HUDEP-2 (cell line): ENCODE data around the gene USP17L15.
"Not testable (repeated sequence)": the region's sequence is repeated elsewhere in the genome, so short reads cannot be mapped to it uniquely, and the experiment has no call there.

Source experiments
- DNase-seq, 76 experiments: peaks; one replicate each; lab custom pipeline; 2025; ENCODE audit not compliant: unreplicated experiment in 76 of 76; lab: John Stamatoyannopoulos, UW

The USP17L15 gene, protein sequence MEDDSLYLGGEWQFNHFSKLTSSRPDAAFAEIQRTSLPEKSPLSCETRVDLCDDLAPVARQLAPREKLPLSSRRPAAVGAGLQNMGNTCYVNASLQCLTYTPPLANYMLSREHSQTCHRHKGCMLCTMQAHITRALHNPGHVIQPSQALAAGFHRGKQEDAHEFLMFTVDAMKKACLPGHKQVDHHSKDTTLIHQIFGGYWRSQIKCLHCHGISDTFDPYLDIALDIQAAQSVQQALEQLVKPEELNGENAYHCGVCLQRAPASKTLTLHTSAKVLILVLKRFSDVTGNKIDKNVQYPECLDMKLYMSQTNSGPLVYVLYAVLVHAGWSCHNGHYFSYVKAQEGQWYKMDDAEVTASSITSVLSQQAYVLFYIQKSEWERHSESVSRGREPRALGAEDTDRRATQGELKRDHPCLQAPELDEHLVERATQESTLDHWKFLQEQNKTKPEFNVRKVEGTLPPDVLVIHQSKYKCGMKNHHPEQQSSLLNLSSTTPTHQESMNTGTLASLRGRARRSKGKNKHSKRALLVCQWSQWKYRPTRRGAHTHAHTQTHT

DNA sequence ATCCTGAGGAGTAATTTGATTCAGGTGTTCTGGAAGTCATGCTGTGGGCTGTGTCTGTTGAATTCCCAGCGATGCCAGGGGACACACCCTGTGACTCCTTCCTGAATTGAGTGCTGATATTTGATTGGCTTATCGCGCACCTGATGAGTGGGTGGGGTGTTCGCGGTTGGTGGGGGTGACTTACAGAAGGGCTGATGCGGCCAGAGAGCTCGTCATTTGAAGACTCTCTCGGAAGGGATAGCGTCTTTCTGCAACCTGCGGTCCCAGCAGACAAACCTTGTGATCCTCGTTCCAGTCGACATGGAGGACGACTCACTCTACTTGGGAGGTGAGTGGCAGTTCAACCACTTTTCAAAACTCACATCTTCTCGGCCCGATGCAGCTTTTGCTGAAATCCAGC is at the start of gene USP17L15:
Gene USP17L15, plus strand, starts transcription at position 301 of the 400 bp plus-strand sequence. Its CDS starts 0 bp downstream, at position 301.
- not testable (repeated sequence) for DNase-seq

DNA sequence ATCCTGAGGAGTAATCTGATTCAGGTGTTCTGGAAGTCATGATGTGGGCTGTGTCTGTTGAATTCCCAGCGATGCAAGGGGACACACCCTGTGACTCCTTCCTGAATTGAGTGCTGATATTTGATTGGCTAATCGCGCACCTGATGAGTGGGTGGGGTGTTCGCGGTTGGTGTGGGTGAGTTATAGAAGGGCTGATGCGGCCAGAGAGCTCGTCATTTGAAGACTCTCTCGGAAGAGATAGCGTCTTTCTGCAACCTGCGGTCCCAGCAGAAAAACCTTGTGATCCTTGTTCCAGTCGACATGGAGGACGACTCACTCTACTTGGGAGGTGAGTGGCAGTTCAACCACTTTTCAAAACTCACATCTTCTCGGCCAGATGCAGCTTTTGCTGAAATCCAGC is 23.8 kb upstream of the USP17L15 start, which contains the start of gene USP17L10:
Gene USP17L10, plus strand, starts transcription at position 301 of the 400 bp plus-strand sequence. Its CDS starts 0 bp downstream, at position 301.
- not testable (repeated sequence) for DNase-seq

DNA sequence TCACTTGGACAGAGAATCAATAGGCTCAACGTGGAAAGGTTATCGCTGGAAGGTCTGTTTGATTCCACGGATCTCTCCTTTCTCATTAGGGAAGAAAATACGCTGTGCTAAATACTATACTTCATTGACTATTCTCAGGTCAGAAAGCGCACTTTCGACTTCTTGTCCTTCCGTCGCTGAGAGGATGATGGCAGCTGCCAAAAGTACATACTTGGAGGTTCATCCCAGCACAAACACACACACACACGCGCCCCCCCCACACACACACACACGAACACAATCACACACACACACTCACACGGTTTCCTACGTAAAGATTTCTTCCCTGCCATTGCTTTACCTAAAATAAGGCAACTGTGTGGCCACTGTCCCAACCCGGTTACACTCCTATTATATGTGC is 19.5 kb upstream of the USP17L15 start:
- DNase-seq = not testable (repeated sequence)

DNA sequence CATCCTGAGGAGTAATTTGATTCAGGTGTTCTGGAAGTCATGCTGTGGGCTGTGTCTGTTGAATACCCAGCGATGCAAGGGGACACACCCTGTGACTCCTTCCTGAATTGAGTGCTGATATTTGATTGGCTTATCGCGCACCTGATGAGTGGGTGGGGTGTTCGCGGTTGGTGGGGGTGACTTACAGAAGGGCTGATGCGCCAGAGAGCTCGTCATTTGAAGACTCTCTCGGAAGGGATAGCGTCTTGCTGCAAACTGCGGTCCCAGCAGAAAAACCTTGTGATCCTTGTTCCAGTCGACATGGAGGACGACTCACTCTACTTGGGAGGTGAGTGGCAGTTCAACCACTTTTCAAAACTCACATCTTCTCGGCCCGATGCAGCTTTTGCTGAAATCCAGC is 19.1 kb upstream of the USP17L15 start, which contains the start of gene USP17L11:
Gene USP17L11, plus strand, starts transcription at position 301 of the 400 bp plus-strand sequence. Its CDS starts 0 bp downstream, at position 301.
- not testable (repeated sequence) for DNase-seq

DNA sequence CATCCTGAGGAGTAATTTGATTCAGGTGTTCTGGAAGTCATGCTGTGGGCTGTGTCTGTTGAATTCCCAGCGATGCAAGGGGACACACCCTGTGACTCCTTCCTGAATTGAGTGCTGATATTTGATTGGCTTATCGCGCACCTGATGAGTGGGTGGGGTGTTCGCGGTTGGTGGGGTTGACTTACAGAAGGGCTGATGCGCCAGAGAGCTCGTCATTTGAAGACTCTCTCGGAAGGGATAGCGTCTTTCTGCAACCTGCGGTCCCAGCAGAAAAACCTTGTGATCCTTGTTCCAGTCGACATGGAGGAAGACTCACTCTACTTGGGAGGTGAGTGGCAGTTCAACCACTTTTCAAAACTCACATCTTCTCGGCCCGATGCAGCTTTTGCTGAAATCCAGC is 14.3 kb upstream of the USP17L15 start, which contains the start of gene USP17L12:
Gene USP17L12, plus strand, starts transcription at position 301 of the 400 bp plus-strand sequence. Its CDS starts 0 bp downstream, at position 301.
- not testable (repeated sequence) for DNase-seq

DNA sequence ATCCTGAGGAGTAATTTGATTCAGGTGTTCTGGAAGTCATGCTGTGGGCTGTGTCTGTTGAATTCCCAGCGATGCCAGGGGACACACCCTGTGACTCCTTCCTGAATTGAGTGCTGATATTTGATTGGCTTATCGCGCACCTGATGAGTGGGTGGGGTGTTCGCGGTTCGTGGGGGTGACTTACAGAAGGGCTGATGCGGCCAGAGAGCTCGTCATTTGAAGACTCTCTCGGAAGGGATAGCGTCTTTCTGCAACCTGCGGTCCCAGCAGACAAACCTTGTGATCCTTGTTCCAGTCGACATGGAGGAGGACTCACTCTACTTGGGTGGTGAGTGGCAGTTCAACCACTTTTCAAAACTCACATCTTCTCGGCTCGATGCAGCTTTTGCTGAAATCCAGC is 9.6 kb upstream of the USP17L15 start, which contains the start of gene USP17L13:
Gene USP17L13, plus strand, starts transcription at position 301 of the 400 bp plus-strand sequence. Its CDS starts 0 bp downstream, at position 301.
- not testable (repeated sequence) for DNase-seq

DNA sequence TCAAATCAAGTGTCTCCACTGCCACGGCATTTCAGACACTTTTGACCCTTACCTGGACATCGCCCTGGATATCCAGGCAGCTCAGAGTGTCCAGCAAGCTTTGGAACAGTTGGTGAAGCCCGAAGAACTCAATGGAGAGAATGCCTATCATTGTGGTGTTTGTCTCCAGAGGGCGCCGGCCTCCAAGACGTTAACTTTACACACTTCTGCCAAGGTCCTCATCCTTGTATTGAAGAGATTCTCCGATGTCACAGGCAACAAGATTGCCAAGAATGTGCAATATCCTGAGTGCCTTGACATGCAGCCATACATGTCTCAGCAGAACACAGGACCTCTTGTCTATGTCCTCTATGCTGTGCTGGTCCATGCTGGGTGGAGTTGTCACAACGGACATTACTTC is 3.9 kb upstream of the USP17L15 start:
- DNase-seq = not testable (repeated sequence)

DNA sequence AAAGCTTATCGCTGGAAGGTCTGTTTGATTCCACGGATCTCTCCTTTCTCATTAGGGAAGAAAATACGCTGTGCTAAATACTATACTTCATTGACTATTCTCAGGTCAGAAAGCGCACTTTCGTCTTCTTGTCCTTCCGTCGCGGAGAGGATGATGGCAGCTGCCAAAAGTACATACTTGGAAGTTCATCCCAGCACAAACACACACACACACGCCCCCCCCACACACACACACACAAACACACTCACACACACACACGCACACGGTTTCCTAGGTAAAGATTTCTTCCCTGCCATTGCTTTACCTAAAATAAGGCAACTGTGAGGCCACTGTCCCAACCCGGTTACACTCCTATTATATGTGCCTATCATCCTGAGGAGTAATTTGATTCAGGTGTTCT is 4.3 kb downstream of the USP17L15 start:
- DNase-seq = not testable (repeated sequence)

DNA sequence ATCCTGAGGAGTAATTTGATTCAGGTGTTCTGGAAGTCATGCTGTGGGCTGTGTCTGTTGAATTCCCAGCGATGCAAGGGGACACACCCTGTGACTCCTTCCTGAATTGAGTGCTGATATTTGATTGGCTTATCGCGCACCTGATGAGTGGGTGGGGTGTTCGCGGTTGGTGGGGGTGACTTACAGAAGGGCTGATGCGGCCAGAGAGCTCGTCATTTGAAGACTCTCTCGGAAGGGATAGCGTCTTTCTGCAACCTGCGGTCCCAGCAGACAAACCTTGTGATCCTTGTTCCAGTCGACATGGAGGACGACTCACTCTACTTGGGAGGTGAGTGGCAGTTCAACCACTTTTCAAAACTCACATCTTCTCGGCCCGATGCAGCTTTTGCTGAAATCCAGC is 9.4 kb downstream of the USP17L15 start, which contains the start of gene USP17L17:
Gene USP17L17, plus strand, starts transcription at position 301 of the 400 bp plus-strand sequence. Its CDS starts 0 bp downstream, at position 301.
- not testable (repeated sequence) for DNase-seq

DNA sequence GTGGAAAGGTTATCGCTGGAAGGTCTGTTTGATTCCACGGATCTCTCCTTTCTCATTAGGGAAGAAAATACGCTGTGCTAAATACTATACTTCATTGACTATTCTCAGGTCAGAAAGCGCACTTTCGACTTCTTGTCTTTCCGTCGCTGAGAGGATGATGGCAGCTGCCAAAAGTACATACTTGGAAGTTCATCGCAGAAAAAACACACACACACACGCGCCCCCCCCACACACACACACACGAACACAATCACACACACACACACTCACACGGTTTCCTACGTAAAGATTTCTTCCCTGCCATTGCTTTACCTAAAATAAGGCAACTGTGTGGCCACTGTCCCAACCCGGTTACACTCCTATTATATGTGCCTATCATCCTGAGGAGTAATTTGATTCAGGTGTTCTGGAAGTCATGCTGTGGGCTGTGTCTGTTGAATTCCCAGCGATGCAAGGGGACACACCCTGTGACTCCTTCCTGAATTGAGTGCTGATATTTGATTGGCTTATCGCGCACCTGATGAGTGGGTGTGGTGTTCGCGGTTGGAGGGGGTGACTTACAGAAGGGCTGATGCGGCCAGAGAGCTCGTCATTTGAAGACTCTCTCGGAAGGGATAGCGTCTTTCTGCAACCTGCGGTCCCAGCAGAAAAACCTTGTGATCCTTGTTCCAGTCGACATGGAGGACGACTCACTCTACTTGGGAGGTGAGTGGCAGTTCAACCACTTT is 13.9 kb downstream of the USP17L15 start, which contains the start of gene USP17L18:
Gene USP17L18, plus strand, starts transcription at position 678 of the 728 bp plus-strand sequence. Its CDS starts 0 bp downstream, at position 678.
- not testable (repeated sequence) for DNase-seq

DNA sequence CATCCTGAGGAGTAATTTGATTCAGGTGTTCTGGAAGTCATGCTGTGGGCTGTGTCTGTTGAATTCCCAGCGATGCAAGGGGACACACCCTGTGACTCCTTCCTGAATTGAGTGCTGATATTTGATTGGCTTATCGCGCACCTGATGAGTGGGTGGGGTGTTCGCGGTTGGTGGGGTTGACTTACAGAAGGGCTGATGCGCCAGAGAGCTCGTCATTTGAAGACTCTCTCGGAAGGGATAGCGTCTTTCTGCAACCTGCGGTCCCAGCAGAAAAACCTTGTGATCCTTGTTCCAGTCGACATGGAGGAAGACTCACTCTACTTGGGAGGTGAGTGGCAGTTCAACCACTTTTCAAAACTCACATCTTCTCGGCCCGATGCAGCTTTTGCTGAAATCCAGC is 18.9 kb downstream of the USP17L15 start, which contains the start of gene USP17L19:
Gene USP17L19, plus strand, starts transcription at position 301 of the 400 bp plus-strand sequence. Its CDS starts 0 bp downstream, at position 301.
- not testable (repeated sequence) for DNase-seq

DNA sequence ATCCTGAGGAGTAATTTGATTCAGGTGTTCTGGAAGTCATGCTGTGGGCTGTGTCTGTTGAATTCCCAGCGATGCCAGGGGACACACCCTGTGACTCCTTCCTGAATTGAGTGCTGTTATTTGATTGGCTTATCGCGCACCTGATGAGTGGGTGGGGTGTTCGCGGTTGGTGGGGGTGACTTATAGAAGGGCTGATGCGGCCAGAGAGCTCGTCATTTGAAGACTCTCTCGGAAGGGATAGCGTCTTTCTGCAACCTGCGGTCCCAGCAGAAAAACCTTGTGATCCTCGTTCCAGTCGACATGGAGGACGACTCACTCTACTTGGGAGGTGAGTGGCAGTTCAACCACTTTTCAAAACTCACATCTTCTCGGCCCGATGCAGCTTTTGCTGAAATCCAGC is 23.6 kb downstream of the USP17L15 start, which contains the start of gene USP17L20:
Gene USP17L20, plus strand, starts transcription at position 301 of the 400 bp plus-strand sequence. Its CDS starts 0 bp downstream, at position 301.
- not testable (repeated sequence) for DNase-seq

DNA sequence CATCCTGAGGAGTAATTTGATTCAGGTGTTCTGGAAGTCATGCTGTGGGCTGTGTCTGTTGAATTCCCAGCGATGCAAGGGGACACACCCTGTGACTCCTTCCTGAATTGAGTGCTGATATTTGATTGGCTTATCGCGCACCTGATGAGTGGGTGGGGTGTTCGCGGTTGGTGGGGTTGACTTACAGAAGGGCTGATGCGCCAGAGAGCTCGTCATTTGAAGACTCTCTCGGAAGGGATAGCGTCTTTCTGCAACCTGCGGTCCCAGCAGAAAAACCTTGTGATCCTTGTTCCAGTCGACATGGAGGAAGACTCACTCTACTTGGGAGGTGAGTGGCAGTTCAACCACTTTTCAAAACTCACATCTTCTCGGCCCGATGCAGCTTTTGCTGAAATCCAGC is 28.4 kb downstream of the USP17L15 start, which contains the start of gene USP17L21:
Gene USP17L21, plus strand, starts transcription at position 301 of the 400 bp plus-strand sequence. Its CDS starts 0 bp downstream, at position 301.
- not testable (repeated sequence) for DNase-seq

DNA sequence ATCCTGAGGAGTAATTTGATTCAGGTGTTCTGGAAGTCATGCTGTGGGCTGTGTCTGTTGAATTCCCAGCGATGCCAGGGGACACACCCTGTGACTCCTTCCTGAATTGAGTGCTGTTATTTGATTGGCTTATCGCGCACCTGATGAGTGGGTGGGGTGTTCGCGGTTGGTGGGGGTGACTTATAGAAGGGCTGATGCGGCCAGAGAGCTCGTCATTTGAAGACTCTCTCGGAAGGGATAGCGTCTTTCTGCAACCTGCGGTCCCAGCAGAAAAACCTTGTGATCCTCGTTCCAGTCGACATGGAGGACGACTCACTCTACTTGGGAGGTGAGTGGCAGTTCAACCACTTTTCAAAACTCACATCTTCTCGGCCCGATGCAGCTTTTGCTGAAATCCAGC is 33.1 kb downstream of the USP17L15 start, which contains the start of gene USP17L22:
Gene USP17L22, plus strand, starts transcription at position 301 of the 400 bp plus-strand sequence. Its CDS starts 0 bp downstream, at position 301.
- not testable (repeated sequence) for DNase-seq

DNA sequence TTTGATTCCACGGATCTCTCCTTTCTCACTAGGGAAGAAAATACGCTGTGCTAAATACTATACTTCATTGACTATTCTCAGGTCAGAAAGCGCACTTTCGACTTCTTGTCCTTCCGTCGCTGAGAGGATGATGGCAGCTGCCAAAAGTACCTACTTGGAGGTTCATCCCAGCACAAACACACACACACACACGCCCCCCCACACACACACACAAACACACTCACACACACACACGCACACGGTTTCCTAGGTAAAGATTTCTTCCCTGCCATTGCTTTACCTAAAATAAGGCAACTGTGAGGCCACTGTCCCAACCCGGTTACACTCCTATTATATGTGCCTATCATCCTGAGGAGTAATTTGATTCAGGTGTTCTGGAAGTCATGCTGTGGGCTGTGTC is 37.5 kb downstream of the USP17L15 start:
- not testable (repeated sequence) for DNase-seq
